Activated CD4-positive, alpha-beta T cell treated with anti-CD3 and anti-CD28 coated beads, Interleukin-2, amount 10 ng/mL, durations not matched to agents 7 days and 5 days (primary cell): ENCODE data around the gene IQSEC3. TPM values are rescaled to one million over a fixed set of nuclear protein-coding genes. Genes with fewer than 3 reads are reported as not detected.

Experiments
- CTCF ChIA-PET: fragments of 350-600 bp; sonication (Branson Sonifier 250); formaldehyde crosslinking; loops from one replicate; lab custom pipeline; 2021; ENCODE audit warnings: antibody characterized with exemption; lab: Charles Lee
- POLR2A ChIA-PET: fragments of 350-600 bp; sonication (Branson Sonifier 250); formaldehyde crosslinking; loops from one replicate; lab custom pipeline; 2021; ENCODE audit warnings: antibody characterized with exemption; lab: Charles Lee
- DNase-seq: peaks from one replicate; pipeline ENCODE4 v3.0.0-alpha.2; 2020
- H3K27ac Mint-ChIP-seq: one replicate; pipeline ENCODE4 v1.8.0; 2021; ENCODE audit warnings: mild to moderate bottlenecking, moderate library complexity, mixed read lengths
- H3K27me3 Mint-ChIP-seq: one replicate; pipeline ENCODE4 v1.8.0; 2021; ENCODE audit warnings: mixed read lengths
- H3K36me3 Mint-ChIP-seq: one replicate; pipeline ENCODE4 v1.8.0; 2021; ENCODE audit warnings: low read depth, mixed read lengths
- H3K4me1 Mint-ChIP-seq: one replicate; pipeline ENCODE4 v1.8.0; 2021; ENCODE audit warnings: mixed read lengths
- H3K4me3 Mint-ChIP-seq: one replicate; pipeline ENCODE4 v1.8.0; 2021; ENCODE audit warnings: mild to moderate bottlenecking, moderate library complexity, mixed read lengths
- H3K9me3 Mint-ChIP-seq: one replicate; pipeline ENCODE4 v1.8.0; 2021; ENCODE audit warnings: mixed read lengths
- total RNA-seq, 2 experiments: library from RNA; stranded (reverse); gene quantifications; one replicate each; pipeline ENCODE4 v1.2.3, GENCODE V29; 2021

IQSEC3 gene
- total RNA-seq, 2 experiments from 2014 or later = not detected

DNA sequence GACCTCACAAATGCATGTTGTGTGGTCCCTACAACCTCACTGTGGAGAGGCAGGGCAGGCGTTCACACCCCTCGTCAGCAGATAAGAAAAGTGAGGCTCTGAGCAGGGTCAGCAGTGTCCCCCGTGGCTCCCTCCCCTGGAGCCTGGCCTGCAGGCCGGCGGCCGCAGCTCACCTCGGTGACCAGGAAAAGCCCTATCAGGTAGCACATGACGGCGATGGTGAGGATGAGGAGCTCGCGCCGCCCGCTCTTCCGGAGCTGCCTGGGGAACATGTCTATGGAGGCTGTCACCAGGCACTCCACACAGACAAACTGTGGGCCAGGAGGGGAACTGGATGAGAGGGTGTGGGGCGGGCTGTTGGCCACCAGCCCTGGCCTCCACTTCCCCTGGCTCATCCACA, 129.4 kb downstream of the IQSEC3 start:
- Mint-ChIP-seq H3K4me1 (no peaks in the 10 kb centered on the region), H3K4me3 (no peak overlapping the region), H3K27ac (no peak overlapping the region), H3K27me3 (peaks cover 10% of the 10 kb centered on the region), H3K9me3 (no peaks in the 10 kb centered on the region), H3K36me3 (no peaks in the 10 kb centered on the region)
- POLR2A ChIA-PET = no interaction called here
- no peak for DNase-seq
- CTCF ChIA-PET = no interaction called here

- ChIA-PET POLR2A (no interaction called here), CTCF (no interaction called here)
- Mint-ChIP-seq H3K9me3 (no peaks in the 10 kb centered on the region), H3K4me1 (no peaks in the 10 kb centered on the region), H3K4me3 (no peak overlapping the region), H3K27me3 (peaks cover 15% of the 10 kb centered on the region), H3K36me3 (no peaks in the 10 kb centered on the region), H3K27ac (no peak overlapping the region)
- no peak for DNase-seq
These were observed 129.9 kb downstream of the IQSEC3 start for GRCh38 chr12:196436-196835.

GRCh38 chr12:197347-197746, 130.8 kb downstream of the IQSEC3 start:
- ChIA-PET CTCF (no interaction called here), POLR2A (no interaction called here)
- Mint-ChIP-seq H3K4me1 (no peaks in the 10 kb centered on the region), H3K36me3 (no peaks in the 10 kb centered on the region), H3K4me3 (no peak overlapping the region), H3K27ac (no peak overlapping the region), H3K27me3 (peaks cover 23% of the 10 kb centered on the region), H3K9me3 (no peaks in the 10 kb centered on the region)
- no peak for DNase-seq

- peaks cover 28% of the 10 kb centered on the region for H3K27me3 Mint-ChIP-seq
- H3K4me3 Mint-ChIP-seq = no peak overlapping the region
- H3K36me3 Mint-ChIP-seq = no peaks in the 10 kb centered on the region
- peaks cover 2% of the 10 kb centered on the region for H3K4me1 Mint-ChIP-seq
- ChIA-PET POLR2A (no interaction called here), CTCF (no interaction called here)
- no peak for DNase-seq
- H3K27ac Mint-ChIP-seq = no peak overlapping the region
- H3K9me3 Mint-ChIP-seq = no peaks in the 10 kb centered on the region
These were observed 131.5 kb downstream of the IQSEC3 start for GRCh38 chr12:197911-198695.

GRCh38 chr12:198705-199104, 132.1 kb downstream of the IQSEC3 start:
- no peak overlapping the region for H3K27ac Mint-ChIP-seq
- ChIA-PET POLR2A (no interaction called here), CTCF (no interaction called here)
- no peaks in the 10 kb centered on the region for H3K9me3 Mint-ChIP-seq
- no peaks in the 10 kb centered on the region for H3K36me3 Mint-ChIP-seq
- no peak overlapping the region for H3K4me3 Mint-ChIP-seq
- peaks cover 2% of the 10 kb centered on the region for H3K4me1 Mint-ChIP-seq
- DNase-seq = no peak
- peaks cover 28% of the 10 kb centered on the region for H3K27me3 Mint-ChIP-seq

DNA sequence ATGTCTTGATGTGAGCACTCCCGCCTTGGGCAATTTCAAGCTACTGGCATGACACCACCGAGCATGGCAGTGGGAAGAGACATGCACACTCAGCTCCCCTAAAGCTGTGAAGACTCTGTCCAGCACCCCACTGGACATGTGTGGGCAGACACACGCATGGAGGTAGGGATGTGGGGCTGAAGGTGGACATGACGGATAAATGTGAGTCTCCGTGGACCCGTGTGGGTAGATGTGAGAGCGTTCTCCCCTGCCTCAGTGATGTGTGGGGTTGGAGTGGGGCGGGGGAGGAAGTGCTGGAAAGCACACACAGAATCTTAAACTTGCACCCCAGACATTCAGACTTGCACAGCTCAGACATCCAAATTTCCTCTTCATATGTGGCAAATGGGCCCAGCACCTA, 134.8 kb downstream of the IQSEC3 start:
- Mint-ChIP-seq H3K9me3 (no peaks in the 10 kb centered on the region), H3K36me3 (no peaks in the 10 kb centered on the region), H3K27ac (no peak overlapping the region), H3K27me3 (peaks cover 51% of the 10 kb centered on the region), H3K4me1 (peaks cover 2% of the 10 kb centered on the region), H3K4me3 (no peak overlapping the region)
- ChIA-PET POLR2A (no interaction called here), CTCF (interaction anchor here (1.4 kb wide), 1 partner anchor 12 kb away, joined by 4 read pairs; no protein-coding TSS in a partner anchor)
- no peak for DNase-seq

- Mint-ChIP-seq H3K27ac (no peak overlapping the region), H3K27me3 (peaks cover 52% of the 10 kb centered on the region), H3K4me1 (peaks cover 2% of the 10 kb centered on the region), H3K9me3 (no peaks in the 10 kb centered on the region), H3K36me3 (no peaks in the 10 kb centered on the region), H3K4me3 (no peak overlapping the region)
- ChIA-PET CTCF (no interaction called here), POLR2A (no interaction called here)
- DNase-seq = no peak
These were observed 135.6 kb downstream of the IQSEC3 start for GRCh38 chr12:202081-202731.

DNA sequence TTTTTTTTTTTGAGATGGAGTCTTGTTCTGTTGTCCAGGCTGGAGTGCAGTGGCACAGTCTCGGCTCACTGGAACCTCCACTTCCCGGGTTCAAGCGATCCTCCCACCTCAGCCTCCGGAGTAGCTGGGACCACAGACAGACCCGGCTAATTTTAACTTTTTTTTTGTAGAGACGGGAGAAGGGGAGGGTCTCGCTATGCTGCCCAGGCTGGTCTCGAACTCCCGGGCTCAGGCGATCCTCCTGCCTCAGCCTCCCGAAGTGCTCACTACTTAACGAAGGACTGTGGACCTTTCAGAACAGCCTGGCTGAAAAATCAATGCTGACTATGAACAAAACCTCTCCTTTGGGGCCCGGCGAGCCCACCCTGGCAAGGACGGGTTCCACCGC, 136.5 kb downstream of the IQSEC3 start:
- Mint-ChIP-seq H3K4me1 (peaks cover 2% of the 10 kb centered on the region), H3K9me3 (no peaks in the 10 kb centered on the region), H3K36me3 (no peaks in the 10 kb centered on the region), H3K4me3 (no peak overlapping the region), H3K27me3 (peaks cover 50% of the 10 kb centered on the region), H3K27ac (no peak overlapping the region)
- DNase-seq = no peak
- CTCF ChIA-PET = no interaction called here
- POLR2A ChIA-PET = no interaction called here

- Mint-ChIP-seq H3K27ac (no peak overlapping the region), H3K4me1 (peaks cover 2% of the 10 kb centered on the region), H3K27me3 (peaks cover 48% of the 10 kb centered on the region), H3K9me3 (no peaks in the 10 kb centered on the region), H3K36me3 (no peaks in the 10 kb centered on the region), H3K4me3 (no peak overlapping the region)
- POLR2A ChIA-PET = no interaction called here
- CTCF ChIA-PET = no interaction called here
- DNase-seq = no peak
These were observed 137.1 kb downstream of the IQSEC3 start for GRCh38 chr12:203462-204260.

GRCh38 chr12:204261-204678, 137.7 kb downstream of the IQSEC3 start:
- DNase-seq = no peak
- H3K27me3 Mint-ChIP-seq = peaks cover 47% of the 10 kb centered on the region
- H3K27ac Mint-ChIP-seq = no peak overlapping the region
- H3K9me3 Mint-ChIP-seq = no peaks in the 10 kb centered on the region
- H3K36me3 Mint-ChIP-seq = no peaks in the 10 kb centered on the region
- no peak overlapping the region for H3K4me3 Mint-ChIP-seq
- CTCF ChIA-PET = no interaction called here
- POLR2A ChIA-PET = no interaction called here
- H3K4me1 Mint-ChIP-seq = peaks cover 2% of the 10 kb centered on the region

- Mint-ChIP-seq H3K27ac (no peak overlapping the region), H3K9me3 (no peaks in the 10 kb centered on the region), H3K36me3 (no peaks in the 10 kb centered on the region), H3K4me1 (peaks cover 2% of the 10 kb centered on the region), H3K27me3 (peaks cover 47% of the 10 kb centered on the region), H3K4me3 (no peak overlapping the region)
- DNase-seq = no peak
- CTCF ChIA-PET = no interaction called here
- POLR2A ChIA-PET = no interaction called here
These were observed 138.5 kb downstream of the IQSEC3 start for GRCh38 chr12:205026-205425.

- no peak for DNase-seq
- peaks cover 36% of the 10 kb centered on the region for H3K27me3 Mint-ChIP-seq
- no peak overlapping the region for H3K27ac Mint-ChIP-seq
- CTCF ChIA-PET = no interaction called here
- H3K4me1 Mint-ChIP-seq = peaks cover 2% of the 10 kb centered on the region
- H3K4me3 Mint-ChIP-seq = no peak overlapping the region
- POLR2A ChIA-PET = no interaction called here
- no peaks in the 10 kb centered on the region for H3K9me3 Mint-ChIP-seq
- no peaks in the 10 kb centered on the region for H3K36me3 Mint-ChIP-seq
These were observed 140.3 kb downstream of the IQSEC3 start for GRCh38 chr12:206746-207440.

DNA sequence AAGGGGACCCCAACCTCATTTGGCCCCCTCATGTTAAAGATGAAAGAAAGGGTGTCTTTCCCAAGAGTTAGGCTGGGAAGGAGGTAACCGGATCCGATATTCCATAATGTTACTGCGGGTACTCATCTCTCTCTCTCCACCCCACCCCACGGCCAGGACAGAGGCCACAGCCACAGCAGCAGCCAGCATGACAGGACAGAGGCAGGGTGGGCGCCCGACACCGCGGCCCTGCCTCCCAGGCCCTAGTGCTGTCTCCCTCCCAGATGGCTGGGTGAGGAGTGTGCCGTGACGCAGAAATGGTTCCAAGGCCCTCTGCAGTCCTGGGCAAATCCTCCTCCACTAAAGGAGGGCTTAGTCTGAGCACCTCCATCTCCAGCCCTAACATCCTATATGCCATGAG, 141.2 kb downstream of the IQSEC3 start:
- H3K27ac Mint-ChIP-seq = no peak overlapping the region
- DNase-seq = no peak
- H3K4me1 Mint-ChIP-seq = no peaks in the 10 kb centered on the region
- POLR2A ChIA-PET = no interaction called here
- no peaks in the 10 kb centered on the region for H3K9me3 Mint-ChIP-seq
- H3K27me3 Mint-ChIP-seq = peaks cover 27% of the 10 kb centered on the region
- H3K36me3 Mint-ChIP-seq = no peaks in the 10 kb centered on the region
- H3K4me3 Mint-ChIP-seq = no peak overlapping the region
- CTCF ChIA-PET = no interaction called here
